ENCODE measurements around the gene ZC3H4. TPM values are rescaled to one million over a fixed set of nuclear protein-coding genes. Genes with fewer than 3 reads are reported as not detected.
A peak's percentile ranks its signal among the peaks of the same experiment; 100 is the strongest.
"Not testable (repeated sequence)": the region's sequence is repeated elsewhere in the genome, so short reads cannot be mapped to it uniquely, and the experiment has no call there.

The ZC3H4 gene
- total RNA-seq, 1 donor from 2014 or later = 43.5 TPM

GRCh38 chr19:47143322-47144073 lies 29.9 kb upstream of the ZC3H4 start:
- DNase-seq (ENCODE audit: low spot score) = no peak
- Mint-ChIP-seq H3K27me3 (ENCODE audit: low read depth) (no peaks in the 10 kb centered on the region), H3K9me3 (ENCODE audit: low read depth) (no peaks in the 10 kb centered on the region), H3K27ac (ENCODE audit: unreplicated experiment) (no peak overlapping the region), H3K4me3 (ENCODE audit: unreplicated experiment) (no peak overlapping the region), H3K4me1 (ENCODE audit: low read depth) (peaks cover 20% of the 10 kb centered on the region), H3K36me3 (ENCODE audit: low read depth) (peaks cover 14% of the 10 kb centered on the region)
- no peak for TF ChIP-seq CTCF (IDR thresholded peaks at IDR 0.05)

GRCh38 chr19:47142779-47143178 lies 29.2 kb upstream of the ZC3H4 start:
- Mint-ChIP-seq H3K4me3 (ENCODE audit: unreplicated experiment) (no peak overlapping the region), H3K36me3 (ENCODE audit: low read depth) (peaks cover 14% of the 10 kb centered on the region), H3K27me3 (ENCODE audit: low read depth) (no peaks in the 10 kb centered on the region), H3K27ac (ENCODE audit: unreplicated experiment) (peak overlapping the region; percentile 60), H3K4me1 (ENCODE audit: low read depth) (peaks cover 20% of the 10 kb centered on the region), H3K9me3 (ENCODE audit: low read depth) (no peaks in the 10 kb centered on the region)
- TF ChIP-seq CTCF (IDR thresholded peaks at IDR 0.05) = no peak
- DNase-seq (ENCODE audit: low spot score) = no peak

- DNase-seq (ENCODE audit: low spot score) = no peak
- Mint-ChIP-seq H3K36me3 (ENCODE audit: low read depth) (peaks cover 11% of the 10 kb centered on the region), H3K27me3 (ENCODE audit: low read depth) (no peaks in the 10 kb centered on the region), H3K27ac (ENCODE audit: unreplicated experiment) (peak overlapping the region; percentile 60), H3K9me3 (ENCODE audit: low read depth) (no peaks in the 10 kb centered on the region), H3K4me3 (ENCODE audit: unreplicated experiment) (no peak overlapping the region), H3K4me1 (ENCODE audit: low read depth) (peaks cover 20% of the 10 kb centered on the region)
- no peak for TF ChIP-seq CTCF (IDR thresholded peaks at IDR 0.05)
Measured at GRCh38 chr19:47141695-47142094, 28.1 kb upstream of the ZC3H4 start.

GRCh38 chr19:47141252-47141651 lies 27.7 kb upstream of the ZC3H4 start:
- not testable (repeated sequence) for H3K4me3 Mint-ChIP-seq (ENCODE audit: unreplicated experiment); H3K27me3 Mint-ChIP-seq (ENCODE audit: low read depth); H3K9me3 Mint-ChIP-seq (ENCODE audit: low read depth); DNase-seq (ENCODE audit: low spot score); H3K36me3 Mint-ChIP-seq (ENCODE audit: low read depth)
- Mint-ChIP-seq H3K4me1 (ENCODE audit: low read depth) (peaks cover 20% of the 10 kb centered on the region), H3K27ac (ENCODE audit: unreplicated experiment) (peak overlapping the region; percentile 50)

GRCh38 chr19:47135156-47135555 lies 21.6 kb upstream of the ZC3H4 start:
- H3K27me3 Mint-ChIP-seq (ENCODE audit: low read depth) = no peaks in the 10 kb centered on the region
- H3K36me3 Mint-ChIP-seq (ENCODE audit: low read depth) = peaks cover 7% of the 10 kb centered on the region
- H3K4me3 Mint-ChIP-seq (ENCODE audit: unreplicated experiment) = no peak overlapping the region
- H3K27ac Mint-ChIP-seq (ENCODE audit: unreplicated experiment) = peak overlapping the region; percentile 24
- peaks cover 44% of the 10 kb centered on the region for H3K4me1 Mint-ChIP-seq (ENCODE audit: low read depth)
- no peak for DNase-seq (ENCODE audit: low spot score)
- peaks cover 4% of the 10 kb centered on the region for H3K9me3 Mint-ChIP-seq (ENCODE audit: low read depth)
- TF ChIP-seq CTCF (IDR thresholded peaks at IDR 0.05) = no peak

- DNase-seq (ENCODE audit: low spot score) = no peak
- H3K4me1 Mint-ChIP-seq (ENCODE audit: low read depth) = peaks cover 44% of the 10 kb centered on the region
- no peaks in the 10 kb centered on the region for H3K27me3 Mint-ChIP-seq (ENCODE audit: low read depth)
- peak overlapping the region; percentile 26 for H3K4me3 Mint-ChIP-seq (ENCODE audit: unreplicated experiment)
- H3K27ac Mint-ChIP-seq (ENCODE audit: unreplicated experiment) = peak overlapping the region; percentile 88
- H3K36me3 Mint-ChIP-seq (ENCODE audit: low read depth) = peaks cover 7% of the 10 kb centered on the region
- TF ChIP-seq CTCF (IDR thresholded peaks at IDR 0.05) = no peak
- H3K9me3 Mint-ChIP-seq (ENCODE audit: low read depth) = peaks cover 4% of the 10 kb centered on the region
Measured at GRCh38 chr19:47134545-47134944, 21.0 kb upstream of the ZC3H4 start.

Data from chondrocyte (in vitro differentiated cells).